Muscle layer of colon (tissue), 2 donors: ENCODE measurements around the gene UACA.

ENCODE experiments used
- H3K27ac ChIP-seq: one replicate; pipeline ENCODE4 v1.7.0; 2013; ENCODE audit warnings: low read depth, mild to moderate bottlenecking, low read length, moderate library complexity
- H3K27me3 ChIP-seq, 2 donors: one replicate each; pipeline ENCODE4 v1.7.0; 2013; ENCODE audit warnings: low read length in 2 of 2, mild to moderate bottlenecking in 2 of 2; ENCODE audit not compliant: insufficient read depth in 2 of 2, control insufficient read depth in 1 of 2
- H3K36me3 ChIP-seq: one replicate; pipeline ENCODE4 v1.7.0; 2013; ENCODE audit warnings: mild to moderate bottlenecking, low read length; ENCODE audit not compliant: insufficient read depth
- H3K4me1 ChIP-seq: one replicate; pipeline ENCODE4 v1.7.0; 2013; ENCODE audit warnings: mild to moderate bottlenecking, low read length; ENCODE audit not compliant: insufficient read depth
- H3K4me3 ChIP-seq, 2 donors: one replicate each; pipeline ENCODE4 v1.7.0; 2013; ENCODE audit warnings: low read length in 2 of 2, low read depth in 1 of 2, mild to moderate bottlenecking in 1 of 2, moderate library complexity in 1 of 2
- H3K9ac ChIP-seq: one replicate; pipeline ENCODE4 v1.7.0; 2013; ENCODE audit warnings: low read length
- H3K9me3 ChIP-seq: one replicate; pipeline ENCODE4 v1.7.0; 2013; ENCODE audit warnings: mild to moderate bottlenecking, low read length
- donor health status: abdominal sarcoma.
- donor health status: Adenocarcinoma of cecum.

UACA gene

GRCh38 chr15:70763950-70764730 is 782 bp upstream of the UACA start:
- Histone ChIP-seq H3K4me1 (peaks cover 6% of the 10 kb centered on the region), H3K9ac (peak overlapping the region; percentile 50), H3K36me3 (no peaks in the 10 kb centered on the region), H3K27me3 (no peaks in the 10 kb centered on the region), H3K4me3 (peak overlapping the region; percentile 40 to 73), H3K9me3 (no peaks in the 10 kb centered on the region), H3K27ac (peak overlapping the region; percentile 79)

GRCh38 chr15:70762469-70763119 is 764 bp downstream of the UACA start:
- Histone ChIP-seq H3K27ac (peak overlapping the region; percentile 79), H3K27me3 (no peaks in the 10 kb centered on the region), H3K4me1 (peaks cover 6% of the 10 kb centered on the region), H3K4me3 (peak overlapping the region; percentile 73 to 87), H3K9ac (peak overlapping the region; percentile 19), H3K9me3 (no peaks in the 10 kb centered on the region), H3K36me3 (no peaks in the 10 kb centered on the region)

GRCh38 chr15:70761931-70762468 is 1.4 kb downstream of the UACA start:
- H3K4me1 ChIP-seq, result peaks cover 6% of the 10 kb centered on the region
- peak overlapping the region; percentile 19 for H3K9ac ChIP-seq
- H3K4me3 ChIP-seq, result peak overlapping the region; percentile 73 to 87
- no peak overlapping the region for H3K27ac ChIP-seq
- H3K36me3 ChIP-seq, result no peaks in the 10 kb centered on the region
- no peaks in the 10 kb centered on the region for H3K9me3 ChIP-seq
- no peaks in the 10 kb centered on the region for H3K27me3 ChIP-seq

- no peaks in the 10 kb centered on the region for H3K27me3 ChIP-seq
- H3K4me1 ChIP-seq, result peaks cover 6% of the 10 kb centered on the region
- H3K36me3 ChIP-seq, result no peaks in the 10 kb centered on the region
- no peaks in the 10 kb centered on the region for H3K9me3 ChIP-seq
- no peak overlapping the region for H3K9ac ChIP-seq
- no peak overlapping the region for H3K4me3 ChIP-seq
- no peak overlapping the region for H3K27ac ChIP-seq
These were observed 2.3 kb downstream of the UACA start for GRCh38 chr15:70761046-70761445.

- no peak overlapping the region for H3K27ac ChIP-seq
- no peaks in the 10 kb centered on the region for H3K9me3 ChIP-seq
- no peak overlapping the region for H3K4me3 ChIP-seq
- peaks cover 2% of the 10 kb centered on the region for H3K4me1 ChIP-seq
- H3K9ac ChIP-seq, result no peak overlapping the region
- no peaks in the 10 kb centered on the region for H3K36me3 ChIP-seq
- H3K27me3 ChIP-seq, result no peaks in the 10 kb centered on the region
These were observed 4.4 kb downstream of the UACA start for GRCh38 chr15:70758790-70759462.

GRCh38 chr15:70757627-70758026 is 5.7 kb downstream of the UACA start:
- Histone ChIP-seq H3K36me3 (no peaks in the 10 kb centered on the region), H3K27ac (no peak overlapping the region), H3K27me3 (no peaks in the 10 kb centered on the region), H3K9ac (no peak overlapping the region), H3K4me3 (no peak overlapping the region), H3K9me3 (no peaks in the 10 kb centered on the region), H3K4me1 (no peaks in the 10 kb centered on the region)

GRCh38 chr15:70754862-70755261 is 8.5 kb downstream of the UACA start:
- Histone ChIP-seq H3K36me3 (no peaks in the 10 kb centered on the region), H3K27ac (no peak overlapping the region), H3K9me3 (no peaks in the 10 kb centered on the region), H3K4me1 (no peaks in the 10 kb centered on the region), H3K4me3 (no peak overlapping the region), H3K27me3 (no peaks in the 10 kb centered on the region), H3K9ac (no peak overlapping the region)

GRCh38 chr15:70753101-70753829 is 10.1 kb downstream of the UACA start:
- peaks cover 2% of the 10 kb centered on the region for H3K4me1 ChIP-seq
- no peak overlapping the region for H3K4me3 ChIP-seq
- H3K9ac ChIP-seq, result no peak overlapping the region
- no peaks in the 10 kb centered on the region for H3K36me3 ChIP-seq
- no peaks in the 10 kb centered on the region for H3K9me3 ChIP-seq
- no peaks in the 10 kb centered on the region for H3K27me3 ChIP-seq
- H3K27ac ChIP-seq, result no peak overlapping the region

- no peaks in the 10 kb centered on the region for H3K9me3 ChIP-seq
- H3K27me3 ChIP-seq, result no peaks in the 10 kb centered on the region
- H3K27ac ChIP-seq, result no peak overlapping the region
- H3K4me3 ChIP-seq, result no peak overlapping the region
- no peaks in the 10 kb centered on the region for H3K36me3 ChIP-seq
- no peak overlapping the region for H3K9ac ChIP-seq
- H3K4me1 ChIP-seq, result peaks cover 5% of the 10 kb centered on the region
These were observed 11.1 kb downstream of the UACA start for GRCh38 chr15:70752193-70752635.

- no peak overlapping the region for H3K27ac ChIP-seq
- no peaks in the 10 kb centered on the region for H3K27me3 ChIP-seq
- no peaks in the 10 kb centered on the region for H3K9me3 ChIP-seq
- no peak overlapping the region for H3K9ac ChIP-seq
- no peaks in the 10 kb centered on the region for H3K36me3 ChIP-seq
- H3K4me3 ChIP-seq, result no peak overlapping the region
- H3K4me1 ChIP-seq, result peaks cover 5% of the 10 kb centered on the region
These were observed 13.0 kb downstream of the UACA start for GRCh38 chr15:70750203-70750869.
